Naive thymus-derived CD4-positive, alpha-beta T cell (primary cell): ENCODE measurements around the gene RPTOR. TPM values are rescaled to one million over a fixed set of nuclear protein-coding genes. Genes with fewer than 3 reads are reported as not detected.
"Not testable (repeated sequence)": the region's sequence is repeated elsewhere in the genome, so short reads cannot be mapped to it uniquely, and the experiment has no call there.

Source experiments
- ATAC-seq: fragments of 150-1000 bp; cut with Tn5 transposase; 2 replicates; pipeline ENCODE4 v1.10.0; 2021; ENCODE audit warnings: mild to moderate bottlenecking, moderate library complexity
- CTCF ChIA-PET: fragments of 350-600 bp; sonication (Branson Sonifier 250); formaldehyde crosslinking; loops from one replicate; lab custom pipeline; 2021; ENCODE audit warnings: antibody characterized with exemption; lab: Charles Lee
- POLR2A ChIA-PET: fragments of 350-600 bp; sonication (Branson Sonifier 250); formaldehyde crosslinking; loops from one replicate; lab custom pipeline; 2021; ENCODE audit warnings: antibody characterized with exemption, inconsistent platforms; lab: Charles Lee
- DNase-seq, 9 donors: peaks; one replicate each; pipeline versions ENCODE4 v3.0.0 to v3.0.0-alpha.2; 2020 to 2022; ENCODE audit warnings: mixed read lengths in 1 of 9
- H3K27ac ChIP-seq: one replicate; pipeline ENCODE4 v1.7.0; 2013; ENCODE audit warnings: mild to moderate bottlenecking, low read depth, low read length, moderate library complexity
- H3K27me3 ChIP-seq, 2 donors: one replicate each; pipeline ENCODE4 v1.7.0; 2013; ENCODE audit warnings: low read length in 2 of 2, mild to moderate bottlenecking in 2 of 2, moderate library complexity in 2 of 2; ENCODE audit not compliant: control insufficient read depth in 2 of 2, insufficient read depth in 2 of 2
- H3K36me3 ChIP-seq, 3 experiments: 1 replicate in 2 of 3; 2 replicates in 1 of 3; pipeline ENCODE4 v1.7.0; 2013; ENCODE audit warnings: low read length in 3 of 3, mild to moderate bottlenecking in 3 of 3, moderate library complexity in 1 of 3; ENCODE audit not compliant: insufficient read depth in 3 of 3, control insufficient read depth in 2 of 3
- H3K4me1 ChIP-seq, 2 donors: one replicate each; pipeline ENCODE4 v1.7.0; 2013; ENCODE audit warnings: low read length in 2 of 2, mild to moderate bottlenecking in 2 of 2, moderate library complexity in 1 of 2; ENCODE audit not compliant: control insufficient read depth in 2 of 2, insufficient read depth in 2 of 2
- H3K4me3 ChIP-seq: 2 replicates; pipeline ENCODE4 v1.7.0; 2013; ENCODE audit warnings: mild to moderate bottlenecking, low read length
- H3K9me3 ChIP-seq, 3 experiments: 1 replicate in 2 of 3; 2 replicates in 1 of 3; pipeline ENCODE4 v1.7.0; 2013; ENCODE audit warnings: low read length in 3 of 3; ENCODE audit not compliant: control insufficient read depth in 2 of 3
- H3K27ac Mint-ChIP-seq, 9 donors: one replicate each; pipeline ENCODE4 v1.8.0; 2020 to 2022; ENCODE audit warnings: mixed read lengths in 9 of 9, mild to moderate bottlenecking in 8 of 9, moderate library complexity in 5 of 9, inconsistent platforms in 2 of 9
- H3K27me3 Mint-ChIP-seq, 5 donors: one replicate each; pipeline ENCODE4 v1.8.0; 2021 to 2022; ENCODE audit warnings: mixed read lengths in 5 of 5, mild to moderate bottlenecking in 1 of 5
- H3K36me3 Mint-ChIP-seq, 5 donors: one replicate each; pipeline ENCODE4 v1.8.0; 2020 to 2022; ENCODE audit warnings: mixed read lengths in 5 of 5, mild to moderate bottlenecking in 3 of 5, inconsistent platforms in 1 of 5
- H3K4me1 Mint-ChIP-seq, 7 donors: one replicate each; pipeline ENCODE4 v1.8.0; 2020 to 2022; ENCODE audit warnings: mixed read lengths in 7 of 7, mild to moderate bottlenecking in 3 of 7, inconsistent platforms in 1 of 7
- H3K4me3 Mint-ChIP-seq, 10 donors: one replicate each; pipeline ENCODE4 v1.8.0; 2020 to 2022; ENCODE audit warnings: mild to moderate bottlenecking in 10 of 10, mixed read lengths in 10 of 10, moderate library complexity in 6 of 10, inconsistent platforms in 2 of 10
- H3K9me3 Mint-ChIP-seq, 11 donors: one replicate each; pipeline ENCODE4 v1.8.0; 2020 to 2022; ENCODE audit warnings: mixed read lengths in 11 of 11, mild to moderate bottlenecking in 4 of 11, inconsistent platforms in 1 of 11, moderate library complexity in 1 of 11
- intact Hi-C, 2 donors: fragments of 100-400 bp; cut with micrococcal nuclease; formaldehyde crosslinking; loops; one replicate each; pipeline ENCODE4 v1.15.1; 2023
- polyA plus RNA-seq, 2 donors: library from polyadenylated mRNA; unstranded; fragments of 300-500 nt; fragmentation: Illumina TruSeq; gene quantifications; one replicate each; pipeline ENCODE4 v1.2.3, GENCODE V29; 2021
- total RNA-seq, 6 experiments: library from RNA in 5 of 6; stranded (reverse) in 5 of 6; gene quantifications; 1 replicate in 5 of 6; 2 replicates in 1 of 6; pipeline ENCODE4 v1.2.3 and lab custom pipeline; 2021 to 2026

Gene RPTOR
- total and polyA plus RNA-seq, 7 experiments from 2014 or later = 10.9 to 89.8 (median 59.9) TPM

DNA sequence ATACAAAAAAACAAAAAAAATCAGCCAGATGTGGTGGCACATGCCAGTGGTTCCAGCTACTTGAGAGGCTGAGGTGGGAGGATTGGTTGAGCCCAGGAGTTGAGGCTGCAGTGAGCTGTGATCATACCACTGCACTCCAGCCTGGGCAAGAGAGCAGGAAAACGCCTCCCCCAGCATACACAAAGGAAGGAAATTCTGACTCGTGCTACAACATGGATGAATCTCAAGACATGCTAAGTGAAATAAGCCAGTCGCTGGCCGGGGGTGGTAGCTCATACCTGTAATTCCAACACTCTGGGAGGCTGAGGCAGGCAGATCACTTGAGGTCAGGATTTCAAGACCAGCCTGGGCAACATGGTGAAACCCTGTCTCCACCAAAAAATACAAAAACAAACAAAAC, 37.5 kb upstream of the RPTOR start:
- H3K9me3 ChIP-seq, H3K36me3 Mint-ChIP-seq, DNase-seq, H3K36me3 ChIP-seq, H3K27ac ChIP-seq, H3K4me3 Mint-ChIP-seq, H3K27me3 ChIP-seq, CTCF ChIA-PET, H3K9me3 Mint-ChIP-seq, ATAC-seq, H3K27ac Mint-ChIP-seq, POLR2A ChIA-PET, intact Hi-C loops, H3K4me1 ChIP-seq, H3K4me1 Mint-ChIP-seq, H3K4me3 ChIP-seq: not testable (repeated sequence)
- peaks cover 0 to 30% (median 12%) of the 10 kb centered on the region in 5 donors for H3K27me3 Mint-ChIP-seq

DNA sequence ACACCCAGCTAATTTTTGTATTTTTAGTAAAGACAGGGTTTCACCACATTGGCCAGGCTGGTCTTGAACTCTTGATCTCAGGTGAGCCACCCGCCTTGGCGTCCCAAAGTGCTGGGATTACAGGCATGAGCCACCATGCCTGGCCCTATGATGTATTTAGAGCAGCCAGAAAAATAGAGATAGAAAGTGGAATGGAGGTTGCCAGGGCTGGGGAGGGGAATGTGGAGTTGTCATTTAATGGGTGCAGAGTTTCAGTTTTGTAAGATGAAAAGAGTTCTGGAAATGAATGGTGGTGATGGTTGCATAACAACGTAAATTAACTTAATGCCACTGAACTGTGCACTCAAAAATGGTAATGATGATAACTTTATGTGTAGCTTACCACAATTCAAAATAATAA, 36.7 kb upstream of the RPTOR start:
- DNase-seq = no peak
- H3K4me3 Mint-ChIP-seq = no peak overlapping the region
- CTCF ChIA-PET = no interaction called here
- H3K27me3 Mint-ChIP-seq = peaks cover 0 to 30% (median 12%) of the 10 kb centered on the region in 5 donors
- Histone ChIP-seq H3K4me3 (no peak overlapping the region), H3K4me1 (no peaks in the 10 kb centered on the region), H3K27ac (no peak overlapping the region), H3K9me3 (no peaks in the 10 kb centered on the region), H3K36me3 (no peaks in the 10 kb centered on the region), H3K27me3 (no peaks in the 10 kb centered on the region)
- peak overlapping the region in 1 of 9 donors; percentile 20 for H3K27ac Mint-ChIP-seq
- intact Hi-C loops = no loop called here
- H3K9me3 Mint-ChIP-seq = peaks cover 0 to 2% (median 0%) of the 10 kb centered on the region in 11 donors
- no peak for ATAC-seq
- H3K4me1 Mint-ChIP-seq = peaks cover 0 to 2% (median 0%) of the 10 kb centered on the region in 7 donors
- POLR2A ChIA-PET = no interaction called here
- H3K36me3 Mint-ChIP-seq = no peaks in the 10 kb centered on the region

DNA sequence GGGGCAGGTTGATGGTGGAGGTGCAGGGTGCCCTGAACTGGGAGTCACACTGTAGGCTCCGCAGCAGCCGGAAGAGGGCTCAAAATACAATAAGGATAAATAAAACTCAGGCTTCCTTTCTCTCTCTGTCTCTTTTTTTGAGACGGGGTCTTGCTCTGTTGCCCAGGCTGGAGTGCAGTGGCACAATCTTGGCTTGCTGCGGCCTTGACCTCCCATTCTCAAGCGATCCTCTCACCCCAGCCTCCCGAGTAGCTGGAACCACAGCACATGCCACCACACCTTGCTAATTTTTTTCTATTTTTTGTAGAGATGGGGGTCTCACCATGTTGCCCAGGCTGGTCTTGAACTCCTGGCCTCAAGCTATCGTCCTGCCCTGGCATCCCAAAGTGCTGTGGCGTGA, 35.3 kb upstream of the RPTOR start:
- no peaks in the 10 kb centered on the region for H3K4me1 ChIP-seq
- H3K9me3 ChIP-seq = no peaks in the 10 kb centered on the region
- ChIA-PET POLR2A (no interaction called here), CTCF (no interaction called here)
- no peak overlapping the region for H3K27ac ChIP-seq
- Mint-ChIP-seq H3K36me3 (peaks cover 0 to 3% (median 0%) of the 10 kb centered on the region in 5 donors), H3K27ac (no peak overlapping the region), H3K4me1 (peaks cover 0 to 3% (median 0%) of the 10 kb centered on the region in 7 donors), H3K4me3 (no peak overlapping the region), H3K27me3 (peaks cover 1 to 29% (median 12%) of the 10 kb centered on the region in 5 donors), H3K9me3 (peaks cover 0 to under 1% (median 0%) of the 10 kb centered on the region in 11 donors)
- intact Hi-C loops = no loop called here
- DNase-seq (no peak), ATAC-seq (no peak)
- no peak overlapping the region for H3K4me3 ChIP-seq
- no peaks in the 10 kb centered on the region for H3K36me3 ChIP-seq
- no peaks in the 10 kb centered on the region for H3K27me3 ChIP-seq

DNA sequence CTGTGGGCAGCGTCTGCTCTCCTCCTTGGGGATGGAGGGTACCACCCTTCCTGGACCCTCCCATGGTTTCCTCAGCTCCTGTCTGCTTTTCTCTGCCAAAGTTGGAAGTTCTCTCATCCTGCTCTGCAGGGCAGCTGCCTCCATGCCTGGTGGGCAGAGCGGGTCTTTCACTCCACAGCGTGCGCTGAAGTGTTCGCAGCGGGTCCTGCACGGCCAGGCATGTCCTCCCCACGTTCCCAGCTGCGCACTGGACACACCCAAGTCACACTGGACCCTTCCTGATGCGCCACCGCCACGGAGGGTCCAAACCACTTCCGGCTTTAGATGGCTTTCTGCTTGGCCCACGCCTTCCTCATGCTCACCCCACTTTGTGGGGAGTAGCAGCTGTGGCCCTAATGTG, 34.5 kb upstream of the RPTOR start:
- Histone ChIP-seq H3K4me3 (no peak overlapping the region), H3K27ac (no peak overlapping the region), H3K36me3 (no peaks in the 10 kb centered on the region), H3K27me3 (no peaks in the 10 kb centered on the region), H3K9me3 (no peaks in the 10 kb centered on the region), H3K4me1 (no peaks in the 10 kb centered on the region)
- H3K27me3 Mint-ChIP-seq = peaks cover 0 to 23% (median 9%) of the 10 kb centered on the region in 5 donors
- no peak overlapping the region for H3K4me3 Mint-ChIP-seq
- DNase-seq = no peak
- peaks cover 0 to 3% (median 0%) of the 10 kb centered on the region in 5 donors for H3K36me3 Mint-ChIP-seq
- peaks cover 0 to 2% (median 0%) of the 10 kb centered on the region in 7 donors for H3K4me1 Mint-ChIP-seq
- ChIA-PET CTCF (no interaction called here), POLR2A (no interaction called here)
- H3K27ac Mint-ChIP-seq = no peak overlapping the region
- H3K9me3 Mint-ChIP-seq = no peaks in the 10 kb centered on the region
- ATAC-seq = no peak
- intact Hi-C loops = no loop called here

DNA sequence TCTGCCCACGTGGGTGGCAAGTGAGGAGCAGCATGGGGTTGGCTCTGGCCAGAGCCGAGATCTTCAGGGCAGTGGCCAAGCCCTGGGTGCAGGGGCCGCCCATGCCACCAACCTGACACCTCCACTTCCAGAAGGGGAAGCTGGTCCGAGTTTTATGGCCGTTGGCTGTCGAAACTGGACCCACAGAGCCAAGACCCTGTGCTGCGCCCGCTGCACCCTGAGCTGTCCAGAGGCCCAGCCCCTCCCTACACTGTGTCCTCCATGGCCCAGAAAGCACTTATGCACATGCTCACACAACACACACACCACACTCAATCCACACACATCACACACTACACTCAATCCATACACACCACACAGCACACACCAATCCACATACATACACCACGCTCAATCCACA, 33.9 kb upstream of the RPTOR start:
- Histone ChIP-seq H3K9me3 (no peaks in the 10 kb centered on the region), H3K4me1 (no peaks in the 10 kb centered on the region), H3K36me3 (no peaks in the 10 kb centered on the region), H3K27me3 (no peaks in the 10 kb centered on the region), H3K27ac (no peak overlapping the region), H3K4me3 (no peak overlapping the region)
- ChIA-PET CTCF (no interaction called here), POLR2A (no interaction called here)
- H3K27me3 Mint-ChIP-seq = peaks cover 0 to 20% (median 8%) of the 10 kb centered on the region in 5 donors
- intact Hi-C loops = no loop called here
- H3K27ac Mint-ChIP-seq = no peak overlapping the region
- DNase-seq = no peak
- H3K36me3 Mint-ChIP-seq = peaks cover 0 to 3% (median 0%) of the 10 kb centered on the region in 5 donors
- H3K4me1 Mint-ChIP-seq = peaks cover 0 to 1% (median 0%) of the 10 kb centered on the region in 7 donors
- no peaks in the 10 kb centered on the region for H3K9me3 Mint-ChIP-seq
- ATAC-seq = no peak
- H3K4me3 Mint-ChIP-seq = no peak overlapping the region

DNA sequence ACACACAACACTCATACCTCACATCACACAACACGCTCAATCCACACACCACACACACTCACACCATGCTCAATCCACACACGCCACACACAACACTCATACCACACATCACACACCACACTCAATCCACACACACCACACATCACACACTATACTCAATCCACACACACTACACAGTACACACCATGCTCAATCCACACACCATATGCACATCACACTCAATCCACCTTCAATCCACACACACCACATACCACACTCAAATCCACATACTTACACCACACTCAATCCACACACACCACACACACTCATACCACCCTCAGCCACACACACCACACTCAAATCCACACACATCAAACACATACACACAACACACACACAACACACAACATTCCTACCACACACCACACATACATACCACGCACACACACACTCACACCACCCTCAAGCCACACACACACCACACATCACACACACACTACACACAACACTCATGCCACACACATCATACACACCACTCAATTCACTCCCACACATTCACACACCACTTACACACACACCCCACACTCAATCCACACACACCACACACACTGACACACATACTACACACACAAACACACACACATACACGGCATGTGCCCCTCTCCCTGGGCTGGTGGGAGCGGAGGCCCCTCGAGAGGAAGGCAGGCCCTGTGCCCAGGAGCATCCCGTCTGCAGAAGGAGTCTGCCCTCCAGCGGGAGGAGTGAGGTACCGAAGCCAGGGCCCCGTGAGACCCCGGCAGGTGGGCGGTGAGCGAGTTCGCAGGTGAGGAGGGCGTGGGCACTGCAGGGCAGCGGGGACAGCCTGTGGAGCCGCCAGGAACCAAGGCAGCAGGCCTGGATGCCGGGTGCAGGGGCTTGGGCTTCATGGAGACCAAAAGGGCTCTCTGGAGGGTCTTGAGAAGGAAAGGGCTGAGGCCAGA, 33.1 kb upstream of the RPTOR start:
- Mint-ChIP-seq H3K4me3 (no peak overlapping the region), H3K27me3 (peaks cover 0 to 20% (median 7%) of the 10 kb centered on the region in 5 donors), H3K36me3 (peaks cover 0 to 3% (median 0%) of the 10 kb centered on the region in 5 donors), H3K27ac (no peak overlapping the region), H3K4me1 (peaks cover 0 to 1% (median 0%) of the 10 kb centered on the region in 7 donors), H3K9me3 (no peaks in the 10 kb centered on the region)
- intact Hi-C loops = no loop called here
- Histone ChIP-seq H3K27ac (no peak overlapping the region), H3K36me3 (no peaks in the 10 kb centered on the region), H3K4me1 (no peaks in the 10 kb centered on the region), H3K9me3 (no peaks in the 10 kb centered on the region), H3K27me3 (no peaks in the 10 kb centered on the region), H3K4me3 (no peak overlapping the region)
- ChIA-PET POLR2A (no interaction called here), CTCF (no interaction called here)
- DNase-seq = no peak
- no peak for ATAC-seq
